ENCODE measurements around the gene GALNT17.

GALNT17 gene

DNA sequence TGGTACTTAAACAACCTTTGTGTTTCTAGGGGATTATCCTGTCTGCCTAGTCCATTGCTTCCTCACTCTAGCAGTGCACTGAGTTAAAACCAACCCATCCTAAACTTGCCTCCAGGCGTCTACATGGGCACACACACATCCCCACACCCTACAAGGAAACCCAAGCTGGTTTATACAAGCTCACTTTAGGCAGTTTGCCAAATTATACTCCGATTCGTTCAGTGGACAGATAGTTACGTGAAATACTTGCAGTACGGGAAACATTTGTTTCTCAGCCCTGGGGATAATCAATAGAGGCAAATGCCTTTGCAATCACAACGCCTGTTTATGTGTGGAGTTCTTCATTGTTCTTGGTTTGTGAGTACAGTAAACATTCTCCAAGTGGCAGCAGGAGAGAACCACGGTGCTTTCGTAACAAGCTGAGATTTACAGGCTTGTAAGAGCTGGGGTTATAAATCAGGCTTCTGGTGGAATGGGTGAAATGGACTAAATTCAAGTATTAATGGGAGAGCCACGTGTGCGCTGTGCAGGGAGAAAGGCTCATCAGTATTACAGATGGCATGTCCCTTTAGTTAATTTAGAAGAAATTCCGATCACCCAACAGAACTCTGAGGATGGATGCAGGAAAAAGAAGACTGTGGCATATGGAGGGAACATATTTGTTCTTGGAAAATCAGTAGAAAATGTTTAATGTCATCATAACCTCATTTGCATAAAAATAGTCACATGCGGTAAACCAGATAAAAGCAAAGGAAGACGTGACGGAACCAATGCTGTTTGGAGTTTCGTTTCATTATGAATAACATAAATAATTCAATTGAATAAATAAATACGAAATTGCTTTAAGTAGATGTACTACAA is 217.1 kb downstream of the GALNT17 start:
- Histone ChIP-seq H3K36me3 (ENCODE audit: control insufficient read depth, low read depth, low read length) (no peaks in the 10 kb centered on the region), H3K9me3 (ENCODE audit: control insufficient read depth, low read depth, low read length) (peaks cover 4% of the 10 kb centered on the region), H3K4me3 (ENCODE audit: low read length) (no peak overlapping the region), H3K4me1 (ENCODE audit: control insufficient read depth, low read depth, low read length) (peaks cover 16% of the 10 kb centered on the region), H3K27me3 (ENCODE audit: control insufficient read depth, insufficient read depth, low read length) (no peaks in the 10 kb centered on the region), H3K27ac (ENCODE audit: low read length) (no peak overlapping the region), H3K9ac (ENCODE audit: low read length) (no peak overlapping the region)

GRCh38 chr7:71349682-71350481 is 217.9 kb downstream of the GALNT17 start:
- no peak overlapping the region for H3K4me3 ChIP-seq (ENCODE audit: low read length)
- no peak overlapping the region for H3K27ac ChIP-seq (ENCODE audit: low read length)
- H3K9ac ChIP-seq (ENCODE audit: low read length) = no peak overlapping the region
- H3K27me3 ChIP-seq (ENCODE audit: control insufficient read depth, insufficient read depth, low read length) = no peaks in the 10 kb centered on the region
- no peaks in the 10 kb centered on the region for H3K36me3 ChIP-seq (ENCODE audit: control insufficient read depth, low read depth, low read length)
- peaks cover 16% of the 10 kb centered on the region for H3K4me1 ChIP-seq (ENCODE audit: control insufficient read depth, low read depth, low read length)
- peaks cover 4% of the 10 kb centered on the region for H3K9me3 ChIP-seq (ENCODE audit: control insufficient read depth, low read depth, low read length)

DNA sequence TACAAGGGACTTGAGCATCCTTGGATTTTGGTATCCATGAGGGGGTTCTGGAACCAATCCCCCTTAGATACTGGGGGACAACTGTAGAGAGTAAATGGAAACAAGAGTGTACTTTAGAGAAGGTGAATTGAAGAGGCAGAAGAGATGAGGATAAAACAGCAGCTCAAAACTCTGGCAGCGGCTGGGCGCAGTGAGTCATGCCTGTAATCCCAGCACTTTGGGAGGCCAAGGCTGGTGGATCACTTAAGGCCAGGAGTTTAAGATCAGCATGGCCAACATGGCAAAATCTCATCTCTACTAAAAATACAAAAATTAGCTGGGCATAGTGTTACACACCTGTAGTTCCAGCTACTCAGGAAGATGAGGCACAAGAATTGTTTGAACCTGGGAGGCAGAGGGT is 218.7 kb downstream of the GALNT17 start:
- Histone ChIP-seq H3K9me3 (ENCODE audit: control insufficient read depth, low read depth, low read length) (peaks cover 4% of the 10 kb centered on the region), H3K36me3 (ENCODE audit: control insufficient read depth, low read depth, low read length) (no peaks in the 10 kb centered on the region), H3K9ac (ENCODE audit: low read length) (no peak overlapping the region), H3K4me3 (ENCODE audit: low read length) (no peak overlapping the region), H3K27ac (ENCODE audit: low read length) (no peak overlapping the region), H3K27me3 (ENCODE audit: control insufficient read depth, insufficient read depth, low read length) (no peaks in the 10 kb centered on the region), H3K4me1 (ENCODE audit: control insufficient read depth, low read depth, low read length) (peaks cover 16% of the 10 kb centered on the region)

GRCh38 chr7:71354716-71355115 is 222.8 kb downstream of the GALNT17 start:
- H3K4me3 ChIP-seq (ENCODE audit: low read length) = no peak overlapping the region
- peaks cover 4% of the 10 kb centered on the region for H3K9me3 ChIP-seq (ENCODE audit: control insufficient read depth, low read depth, low read length)
- H3K36me3 ChIP-seq (ENCODE audit: control insufficient read depth, low read depth, low read length) = no peaks in the 10 kb centered on the region
- H3K27ac ChIP-seq (ENCODE audit: low read length) = no peak overlapping the region
- no peak overlapping the region for H3K9ac ChIP-seq (ENCODE audit: low read length)
- no peaks in the 10 kb centered on the region for H3K27me3 ChIP-seq (ENCODE audit: control insufficient read depth, insufficient read depth, low read length)
- H3K4me1 ChIP-seq (ENCODE audit: control insufficient read depth, low read depth, low read length) = no peaks in the 10 kb centered on the region

DNA sequence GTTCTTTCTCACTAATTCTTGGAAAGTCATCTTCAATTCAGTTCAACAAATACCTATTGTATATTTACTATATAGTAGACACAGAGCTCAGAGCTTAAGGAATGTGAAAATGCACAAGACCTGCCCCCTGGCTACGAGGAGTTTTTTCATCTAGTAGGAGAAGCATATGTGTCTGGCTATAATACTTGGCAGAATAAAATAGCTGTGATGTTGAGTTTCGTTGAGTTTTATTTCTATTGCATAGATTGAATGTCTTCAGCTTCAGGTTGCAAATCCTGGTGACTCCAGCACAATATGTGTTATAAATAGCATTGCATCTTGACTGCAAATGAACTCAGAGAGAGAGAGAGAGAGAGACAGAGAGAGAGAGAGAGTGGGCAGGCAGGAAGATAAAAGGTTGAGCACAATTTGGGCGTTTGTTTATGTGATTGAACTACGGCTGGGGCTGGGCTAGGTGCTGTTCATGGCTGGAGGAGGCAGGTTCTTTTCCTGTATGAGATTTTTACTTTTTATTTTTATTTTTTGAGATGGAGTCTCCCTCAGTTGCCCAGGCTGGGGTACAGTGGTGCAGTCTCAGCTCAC is 229.6 kb downstream of the GALNT17 start:
- Histone ChIP-seq H3K9me3 (ENCODE audit: control insufficient read depth, low read depth, low read length) (no peaks in the 10 kb centered on the region), H3K36me3 (ENCODE audit: control insufficient read depth, low read depth, low read length) (no peaks in the 10 kb centered on the region), H3K4me1 (ENCODE audit: control insufficient read depth, low read depth, low read length) (peaks cover 12% of the 10 kb centered on the region), H3K9ac (ENCODE audit: low read length) (no peak overlapping the region), H3K4me3 (ENCODE audit: low read length) (no peak overlapping the region), H3K27me3 (ENCODE audit: control insufficient read depth, insufficient read depth, low read length) (no peaks in the 10 kb centered on the region), H3K27ac (ENCODE audit: low read length) (no peak overlapping the region)

DNA sequence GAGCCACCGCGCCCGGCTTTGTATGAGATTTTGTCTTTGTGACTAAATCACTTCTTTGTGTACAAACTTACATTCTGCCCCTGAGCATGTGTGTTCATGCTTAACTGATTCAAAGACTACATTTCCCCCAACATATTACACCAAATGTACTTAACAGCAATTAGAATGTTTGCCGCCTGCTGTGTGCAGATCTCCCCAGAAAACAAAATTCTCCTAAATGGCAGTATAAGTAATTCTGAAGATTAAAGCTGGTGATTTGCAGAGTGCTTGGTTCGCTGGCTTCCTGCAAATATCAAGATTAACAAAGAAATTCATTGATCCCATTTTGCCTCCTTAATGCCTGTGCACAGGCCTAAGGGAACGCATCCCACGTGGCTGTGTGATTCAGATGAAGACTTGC is 230.3 kb downstream of the GALNT17 start:
- no peaks in the 10 kb centered on the region for H3K36me3 ChIP-seq (ENCODE audit: control insufficient read depth, low read depth, low read length)

GRCh38 chr7:71363223-71363622 is 231.3 kb downstream of the GALNT17 start:
- Histone ChIP-seq H3K9ac (ENCODE audit: low read length) (no peak overlapping the region), H3K9me3 (ENCODE audit: control insufficient read depth, low read depth, low read length) (no peaks in the 10 kb centered on the region), H3K4me1 (ENCODE audit: control insufficient read depth, low read depth, low read length) (peaks cover 12% of the 10 kb centered on the region), H3K4me3 (ENCODE audit: low read length) (no peak overlapping the region), H3K36me3 (ENCODE audit: control insufficient read depth, low read depth, low read length) (no peaks in the 10 kb centered on the region), H3K27me3 (ENCODE audit: control insufficient read depth, insufficient read depth, low read length) (no peaks in the 10 kb centered on the region), H3K27ac (ENCODE audit: low read length) (no peak overlapping the region)

More for the DNA sequence above, 230.3 kb downstream of the GALNT17 start:
- no peak overlapping the region for H3K27ac ChIP-seq (ENCODE audit: low read length)
- no peak overlapping the region for H3K4me3 ChIP-seq (ENCODE audit: low read length)
- H3K27me3 ChIP-seq (ENCODE audit: control insufficient read depth, insufficient read depth, low read length) = no peaks in the 10 kb centered on the region
- peaks cover 12% of the 10 kb centered on the region for H3K4me1 ChIP-seq (ENCODE audit: control insufficient read depth, low read depth, low read length)
- no peaks in the 10 kb centered on the region for H3K9me3 ChIP-seq (ENCODE audit: control insufficient read depth, low read depth, low read length)
- H3K9ac ChIP-seq (ENCODE audit: low read length) = no peak overlapping the region

GRCh38 chr7:71363627-71364026 is 231.7 kb downstream of the GALNT17 start:
- H3K27me3 ChIP-seq (ENCODE audit: control insufficient read depth, insufficient read depth, low read length) = no peaks in the 10 kb centered on the region
- no peaks in the 10 kb centered on the region for H3K9me3 ChIP-seq (ENCODE audit: control insufficient read depth, low read depth, low read length)
- no peak overlapping the region for H3K4me3 ChIP-seq (ENCODE audit: low read length)
- no peaks in the 10 kb centered on the region for H3K36me3 ChIP-seq (ENCODE audit: control insufficient read depth, low read depth, low read length)
- no peak overlapping the region for H3K27ac ChIP-seq (ENCODE audit: low read length)
- no peak overlapping the region for H3K9ac ChIP-seq (ENCODE audit: low read length)
- peaks cover 12% of the 10 kb centered on the region for H3K4me1 ChIP-seq (ENCODE audit: control insufficient read depth, low read depth, low read length)

GRCh38 chr7:71364551-71364950 is 232.6 kb downstream of the GALNT17 start:
- H3K27me3 ChIP-seq (ENCODE audit: control insufficient read depth, insufficient read depth, low read length) = no peaks in the 10 kb centered on the region
- H3K9me3 ChIP-seq (ENCODE audit: control insufficient read depth, low read depth, low read length) = no peaks in the 10 kb centered on the region
- H3K9ac ChIP-seq (ENCODE audit: low read length) = no peak overlapping the region
- no peaks in the 10 kb centered on the region for H3K36me3 ChIP-seq (ENCODE audit: control insufficient read depth, low read depth, low read length)
- H3K4me1 ChIP-seq (ENCODE audit: control insufficient read depth, low read depth, low read length) = peaks cover 12% of the 10 kb centered on the region
- H3K4me3 ChIP-seq (ENCODE audit: low read length) = no peak overlapping the region
- no peak overlapping the region for H3K27ac ChIP-seq (ENCODE audit: low read length)

- Histone ChIP-seq H3K36me3 (ENCODE audit: control insufficient read depth, low read depth, low read length) (no peaks in the 10 kb centered on the region), H3K9ac (ENCODE audit: low read length) (no peak overlapping the region), H3K27me3 (ENCODE audit: control insufficient read depth, insufficient read depth, low read length) (no peaks in the 10 kb centered on the region), H3K27ac (ENCODE audit: low read length) (no peak overlapping the region), H3K4me3 (ENCODE audit: low read length) (no peak overlapping the region), H3K9me3 (ENCODE audit: control insufficient read depth, low read depth, low read length) (no peaks in the 10 kb centered on the region), H3K4me1 (ENCODE audit: control insufficient read depth, low read depth, low read length) (no peaks in the 10 kb centered on the region)
Measured at GRCh38 chr7:71372991-71373390, 241.0 kb downstream of the GALNT17 start.

- Histone ChIP-seq H3K9ac (ENCODE audit: low read length) (no peak overlapping the region), H3K27me3 (ENCODE audit: control insufficient read depth, insufficient read depth, low read length) (no peaks in the 10 kb centered on the region), H3K27ac (ENCODE audit: low read length) (no peak overlapping the region), H3K4me3 (ENCODE audit: low read length) (no peak overlapping the region), H3K36me3 (ENCODE audit: control insufficient read depth, low read depth, low read length) (no peaks in the 10 kb centered on the region), H3K4me1 (ENCODE audit: control insufficient read depth, low read depth, low read length) (no peaks in the 10 kb centered on the region), H3K9me3 (ENCODE audit: control insufficient read depth, low read depth, low read length) (no peaks in the 10 kb centered on the region)
Measured at GRCh38 chr7:71377062-71377461, 245.1 kb downstream of the GALNT17 start.
